ENCODE data around the gene SMPD3.
"Not testable (repeated sequence)": the region's sequence is repeated elsewhere in the genome, so short reads cannot be mapped to it uniquely, and the experiment has no call there.

SMPD3 gene

GRCh38 chr16:68448360-68448970 is at the start of gene SMPD3:
TSS of gene SMPD3 (minus strand) at chr16:68448508. CDS start at chr16:68372181, 76,327 bp downstream.
- DNase-seq (ENCODE audit: low read depth in 2 of 2): peak; percentile 96 to 98

GRCh38 chr16:68496689-68497088 is 48.4 kb upstream of the SMPD3 start:
- no peak for DNase-seq (ENCODE audit: low read depth in 2 of 2)

- DNase-seq (ENCODE audit: low read depth in 2 of 2): not testable (repeated sequence)
Observed at GRCh38 chr16:68494261-68494660, 46.0 kb upstream of the SMPD3 start.

GRCh38 chr16:68493412-68494070 is 45.2 kb upstream of the SMPD3 start:
- DNase-seq (ENCODE audit: low read depth in 2 of 2): no peak

- DNase-seq (ENCODE audit: low read depth in 2 of 2): no peak
Observed at GRCh38 chr16:68492543-68493411, 44.5 kb upstream of the SMPD3 start.

GRCh38 chr16:68492151-68492542 is 43.8 kb upstream of the SMPD3 start:
- DNase-seq (ENCODE audit: low read depth in 2 of 2): no peak

GRCh38 chr16:68491576-68491950 is 43.3 kb upstream of the SMPD3 start:
- DNase-seq (ENCODE audit: low read depth in 2 of 2): no peak

- no peak for DNase-seq (ENCODE audit: low read depth in 2 of 2)
Observed at GRCh38 chr16:68490829-68491575, 42.7 kb upstream of the SMPD3 start.

- no peak for DNase-seq (ENCODE audit: low read depth in 2 of 2)
Observed at GRCh38 chr16:68490358-68490757, 42.0 kb upstream of the SMPD3 start.

- DNase-seq (ENCODE audit: low read depth in 2 of 2): no peak
Observed at GRCh38 chr16:68488554-68488953, 40.2 kb upstream of the SMPD3 start.

- no peak for DNase-seq (ENCODE audit: low read depth in 2 of 2)
Observed at GRCh38 chr16:68487669-68488068, 39.4 kb upstream of the SMPD3 start.

GRCh38 chr16:68487203-68487514 is 38.9 kb upstream of the SMPD3 start:
- DNase-seq (ENCODE audit: low read depth in 2 of 2): no peak

GRCh38 chr16:68486502-68487202 is 38.3 kb upstream of the SMPD3 start:
- no peak for DNase-seq (ENCODE audit: low read depth in 2 of 2)

GRCh38 chr16:68481636-68482035 is 33.3 kb upstream of the SMPD3 start:
- DNase-seq (ENCODE audit: low read depth in 2 of 2): no peak

GRCh38 chr16:68480084-68480995 is 32.0 kb upstream of the SMPD3 start:
- DNase-seq (ENCODE audit: low read depth in 2 of 2): no peak

- DNase-seq (ENCODE audit: low read depth in 2 of 2): no peak
Observed at GRCh38 chr16:68479271-68479670, 31.0 kb upstream of the SMPD3 start.

- no peak for DNase-seq (ENCODE audit: low read depth in 2 of 2)
Observed at GRCh38 chr16:68478526-68479250, 30.4 kb upstream of the SMPD3 start.

GRCh38 chr16:68475071-68475470 is 26.8 kb upstream of the SMPD3 start:
- DNase-seq (ENCODE audit: low read depth in 2 of 2): no peak

GRCh38 chr16:68473358-68474070 is 25.2 kb upstream of the SMPD3 start:
- no peak for DNase-seq (ENCODE audit: low read depth in 2 of 2)
